Activated CD4-positive, alpha-beta T cell treated with anti-CD3 and anti-CD28 coated beads for 1 hour (primary cell): ENCODE measurements around the gene MORF4L1.
"Not testable (repeated sequence)": the region's sequence is repeated elsewhere in the genome, so short reads cannot be mapped to it uniquely, and the experiment has no call there.

ENCODE experiments used
- DNase-seq: peaks from one replicate; pipeline ENCODE4 v3.0.0-alpha.2; 2020

MORF4L1 gene

DNA sequence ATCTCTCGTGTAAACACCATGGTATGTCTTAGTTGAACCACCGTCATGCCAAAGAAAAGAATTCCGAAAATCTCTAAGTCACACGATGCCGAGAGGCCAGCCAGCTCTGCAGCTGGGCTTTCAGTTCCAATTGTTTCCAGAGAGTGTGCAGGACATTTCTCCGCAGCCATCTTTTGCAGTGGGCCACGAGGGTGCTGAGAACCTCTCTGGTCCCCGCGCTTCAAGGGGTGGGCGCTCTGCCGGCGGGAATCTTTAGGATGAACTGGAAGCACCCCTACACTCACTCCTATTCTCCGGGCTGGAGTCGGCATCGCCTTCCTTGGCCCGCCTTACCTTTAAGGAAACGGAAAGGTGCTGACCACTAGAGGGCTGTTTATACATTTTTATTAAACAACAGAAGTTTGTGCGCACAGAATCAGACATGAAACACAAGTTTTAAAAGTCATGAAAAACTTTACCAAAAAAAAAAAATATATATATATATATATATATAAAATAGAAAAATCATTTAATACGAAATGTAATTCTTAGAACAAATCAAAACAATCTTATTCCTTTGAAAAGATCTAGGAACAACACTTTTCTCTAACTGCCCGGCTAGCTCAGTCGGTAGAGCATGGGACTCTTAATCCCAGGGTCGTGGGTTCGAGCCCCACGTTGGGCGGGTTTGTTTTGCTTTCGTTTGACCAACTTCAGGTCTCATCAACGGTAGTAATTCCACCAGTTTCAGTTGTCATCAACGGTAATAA lies 12.5 kb upstream of the MORF4L1 start:
- DNase-seq: peak; percentile 59

DNA sequence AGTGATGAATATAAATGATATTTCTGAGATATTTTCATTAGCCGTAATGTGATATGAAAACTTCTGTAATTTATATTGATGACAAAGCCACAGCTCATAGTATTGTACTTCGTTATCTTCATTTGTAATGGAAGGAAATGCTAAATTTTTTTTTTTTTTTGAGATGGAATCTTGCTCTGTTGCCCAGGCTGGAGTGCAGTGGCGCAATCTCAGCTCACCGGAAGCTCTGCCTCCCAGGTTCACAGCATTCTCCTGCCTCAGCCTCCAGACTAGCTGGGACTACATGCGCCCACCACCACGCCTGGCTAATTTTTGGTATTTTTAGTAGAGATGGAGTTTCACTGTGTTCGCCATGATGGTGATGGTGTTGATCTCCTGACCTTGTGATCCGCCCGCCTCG lies 7.1 kb upstream of the MORF4L1 start:
- not testable (repeated sequence) for DNase-seq

DNA sequence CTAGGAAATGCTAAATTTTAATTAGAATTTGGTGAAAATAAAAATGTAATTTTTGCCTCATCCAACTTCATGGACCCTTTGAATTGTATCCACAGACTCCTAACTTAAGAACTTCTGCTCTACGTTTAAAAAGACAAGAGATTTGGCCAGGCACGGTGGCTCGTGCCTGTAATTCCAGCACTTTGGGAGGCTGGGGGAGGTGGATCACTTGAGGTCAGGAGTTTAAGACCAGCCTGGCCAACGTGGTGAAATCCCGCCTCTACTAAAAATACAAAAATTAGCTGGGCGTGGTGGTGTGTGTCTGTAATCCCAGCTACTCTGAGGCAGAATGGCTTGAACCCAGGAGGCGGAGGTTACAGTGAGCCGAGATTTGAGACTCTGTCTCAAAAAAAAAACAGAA lies 6.7 kb upstream of the MORF4L1 start:
- not testable (repeated sequence) for DNase-seq

DNA sequence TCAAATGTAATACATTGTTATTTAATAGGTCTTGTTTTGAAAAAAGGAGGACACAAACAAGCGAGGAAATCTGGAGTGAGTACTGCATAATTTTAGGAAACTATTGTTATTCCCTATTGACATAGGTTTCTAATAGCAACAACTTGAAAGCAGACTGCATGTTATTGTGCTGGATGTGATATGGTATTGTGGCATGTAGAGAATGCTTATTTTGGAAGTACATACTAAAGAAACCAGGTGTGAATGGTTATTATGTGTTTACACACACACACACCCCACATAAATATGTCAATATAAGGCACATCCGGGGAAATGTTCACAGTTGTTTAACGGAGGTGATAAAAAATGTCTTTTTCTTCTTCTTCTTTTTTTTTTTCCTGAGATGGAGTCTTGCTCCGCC lies 5.9 kb upstream of the MORF4L1 start:
- DNase-seq: no peak

DNA sequence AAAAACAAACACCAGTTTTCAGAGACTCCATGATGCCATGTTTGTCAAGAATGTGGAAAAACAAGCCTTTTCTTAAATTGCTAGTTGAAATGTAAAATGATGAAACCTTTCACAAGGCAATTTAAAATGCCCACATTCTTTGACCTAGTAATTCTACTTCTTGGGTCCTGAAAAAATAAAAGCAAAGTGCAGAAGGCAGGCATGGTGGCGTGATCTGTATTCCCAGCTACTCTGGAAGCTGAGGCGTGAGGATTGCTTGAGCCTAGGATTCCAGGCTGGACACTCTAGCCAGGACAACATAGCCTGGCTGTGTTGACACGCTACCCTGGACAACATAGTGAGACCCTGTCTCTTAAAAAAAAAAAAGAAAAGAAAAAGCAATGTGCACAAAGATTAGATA lies 4.3 kb upstream of the MORF4L1 start:
- no peak for DNase-seq

DNA sequence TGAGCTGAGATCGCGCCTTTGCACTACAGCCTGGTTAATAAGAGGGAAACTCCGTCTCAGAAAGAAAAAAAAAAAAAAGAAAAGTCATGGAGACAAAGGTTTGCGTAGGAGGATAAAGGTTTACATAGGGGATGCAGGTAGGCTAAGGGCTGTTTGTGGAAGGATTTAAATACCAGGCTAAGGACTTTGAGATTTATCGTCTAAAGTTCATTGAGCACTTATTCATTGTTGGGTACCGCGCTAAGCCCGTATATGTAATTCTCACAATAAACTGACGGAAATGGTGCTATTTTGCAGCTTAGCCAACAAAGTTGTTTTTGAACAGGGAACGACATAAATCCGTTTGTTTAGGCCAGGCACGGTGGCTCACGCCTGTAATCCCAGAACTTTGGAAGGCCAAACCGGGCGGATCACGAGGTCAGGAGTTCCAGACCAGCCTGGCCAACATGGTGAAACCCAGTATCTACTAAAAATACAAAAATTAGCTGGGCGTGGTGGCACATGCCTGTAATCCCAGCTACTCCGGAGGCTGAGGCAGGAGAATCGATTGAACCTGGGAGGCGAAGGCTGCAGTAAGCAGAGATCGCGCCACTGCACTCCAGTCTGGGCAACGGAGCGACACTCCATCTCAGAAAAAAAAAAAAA lies 1.1 kb upstream of the MORF4L1 start:
- not testable (repeated sequence) for DNase-seq

DNA sequence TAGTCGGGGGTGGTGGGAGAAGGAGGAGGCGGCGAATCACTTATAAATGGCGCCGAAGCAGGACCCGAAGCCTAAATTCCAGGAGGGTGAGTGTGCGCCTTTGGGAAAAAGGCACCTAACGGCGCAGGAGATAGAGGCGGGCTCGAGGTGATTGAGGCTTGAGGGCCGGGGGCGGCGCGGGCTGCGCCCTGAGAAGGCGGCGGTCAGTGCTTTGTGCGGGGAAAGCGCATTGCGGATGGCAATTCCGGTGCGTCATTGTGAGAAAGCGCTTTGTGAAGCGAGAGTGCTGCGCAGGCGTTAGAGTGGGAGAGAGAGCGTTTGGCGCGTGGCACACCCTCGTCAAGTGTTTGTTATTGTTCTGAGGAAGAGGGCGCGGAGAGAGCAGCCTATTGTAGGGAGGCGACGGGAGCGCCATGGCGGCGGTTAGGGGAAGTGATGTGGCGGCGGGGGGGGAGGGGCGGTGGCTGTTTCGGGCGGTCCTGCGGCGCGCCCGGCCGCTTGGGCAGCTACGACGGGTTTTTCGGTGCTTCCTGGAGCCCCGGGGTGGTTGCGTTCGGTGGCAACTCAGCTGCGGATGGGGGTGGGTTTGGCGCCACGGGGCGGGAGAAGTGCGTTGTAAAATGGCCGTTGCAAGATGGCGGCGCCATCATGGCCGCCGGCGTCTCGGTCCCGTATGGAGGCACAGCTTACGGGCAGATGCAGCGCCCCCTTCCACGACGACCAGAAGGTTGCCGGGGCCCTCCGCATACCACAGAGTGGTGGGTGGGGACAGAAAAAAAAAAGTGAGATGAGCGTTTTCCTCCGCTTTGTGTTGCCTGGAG lies 492 bp downstream of the MORF4L1 start:
- DNase-seq: peak; percentile 85

DNA sequence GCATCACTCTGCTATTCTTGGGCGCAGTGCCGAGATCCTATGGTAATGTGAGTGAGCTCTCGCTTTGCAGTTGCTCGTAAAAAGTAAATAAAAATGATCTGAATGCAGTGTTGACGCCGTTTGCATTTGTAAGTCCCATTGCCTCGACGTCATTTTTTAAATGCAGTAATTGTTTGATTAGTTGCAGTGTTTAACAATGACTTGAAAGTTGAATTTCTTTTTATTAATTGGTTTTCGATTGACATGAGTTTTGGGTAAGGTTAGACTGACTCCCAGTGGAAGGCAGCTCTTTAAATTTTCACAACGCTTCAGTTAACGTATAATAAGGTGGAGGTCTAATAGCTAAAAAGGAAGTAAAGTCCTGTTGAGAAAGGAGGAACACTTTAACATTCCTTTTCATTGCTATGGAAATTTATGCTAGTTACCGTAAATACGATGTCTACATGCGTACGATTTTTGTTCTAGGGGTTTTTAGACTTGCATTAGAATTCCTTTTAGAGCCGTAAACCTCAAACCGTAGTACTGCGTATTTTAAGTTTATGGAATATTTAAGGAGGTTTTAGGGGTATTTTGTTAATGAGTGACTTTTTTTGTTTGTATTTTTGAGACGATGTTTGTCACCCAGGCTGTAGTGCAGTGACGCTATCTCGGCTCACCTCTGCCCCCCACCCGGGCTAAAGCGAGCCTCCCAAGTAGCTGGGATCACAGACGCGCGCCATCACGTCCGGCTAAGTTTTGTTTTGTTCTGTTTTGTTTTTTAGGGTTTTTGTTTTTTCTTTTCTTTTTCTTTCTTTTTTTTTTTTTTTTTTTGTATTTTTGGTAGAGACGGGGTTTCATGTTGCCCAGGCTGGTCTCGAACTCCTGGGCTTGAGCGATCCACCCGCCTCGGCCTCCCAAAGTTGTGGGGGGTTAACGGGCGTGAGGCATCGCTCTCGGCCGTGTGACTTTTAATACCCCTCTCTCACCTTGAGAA lies 1.4 kb downstream of the MORF4L1 start:
- no peak for DNase-seq

DNA sequence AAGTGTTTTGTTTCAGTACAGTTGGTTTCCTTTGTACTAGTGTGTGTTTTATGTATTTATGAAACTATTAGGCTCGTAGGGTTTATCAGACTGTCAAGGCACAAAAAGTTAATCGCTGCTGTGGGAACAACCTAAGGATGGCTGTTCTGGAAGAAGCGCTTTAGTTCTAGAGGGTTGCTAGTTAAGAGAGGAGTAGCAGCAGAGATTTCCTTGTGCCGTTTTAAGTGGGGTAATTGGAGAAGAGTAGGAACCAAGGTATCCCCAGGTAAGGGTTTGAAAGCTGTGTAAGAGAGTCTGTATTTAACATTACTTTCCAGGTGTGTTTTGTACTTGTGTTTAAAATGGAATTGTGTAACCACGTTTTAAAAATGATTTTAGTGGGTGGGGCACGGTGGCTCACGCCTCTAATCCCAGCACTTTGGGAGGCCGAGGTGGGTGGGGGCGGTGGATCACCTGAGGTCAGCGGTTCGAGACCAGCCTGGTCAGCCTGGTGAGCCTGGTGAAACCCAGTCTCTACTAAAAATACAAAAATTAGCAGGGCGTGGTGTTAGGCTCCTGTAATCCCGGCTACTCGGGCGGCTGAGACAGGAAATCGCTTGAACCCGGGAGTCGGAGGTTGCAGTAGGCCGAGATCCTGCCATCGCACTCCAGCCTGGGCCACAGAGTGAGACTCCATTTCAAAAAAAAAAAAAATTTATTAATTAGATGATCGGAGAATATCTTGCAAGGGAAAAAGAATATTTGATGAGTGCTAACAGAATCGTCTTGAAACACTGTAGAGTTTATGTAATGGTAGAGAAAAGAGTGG lies 2.6 kb downstream of the MORF4L1 start:
- no peak for DNase-seq

DNA sequence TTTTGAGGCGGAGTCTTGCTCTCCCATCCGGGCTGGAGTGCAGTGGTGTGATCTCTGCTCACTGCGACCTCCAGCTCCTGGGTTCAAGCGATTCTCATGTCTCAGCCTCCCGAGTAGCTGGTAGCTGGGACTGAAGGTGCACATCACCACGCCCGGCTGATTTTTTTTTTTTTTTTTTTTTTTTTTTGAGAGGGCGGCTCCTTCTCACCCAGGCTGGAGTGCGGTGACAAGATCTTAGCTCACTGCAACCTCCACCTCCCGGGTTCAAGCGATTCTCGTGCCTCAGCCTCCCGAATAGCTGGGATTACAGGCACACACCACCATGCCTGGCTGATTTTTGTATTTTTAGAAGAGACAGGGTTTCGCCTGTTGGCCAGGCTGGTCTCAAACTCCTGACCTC lies 4.3 kb downstream of the MORF4L1 start:
- DNase-seq: not testable (repeated sequence)

DNA sequence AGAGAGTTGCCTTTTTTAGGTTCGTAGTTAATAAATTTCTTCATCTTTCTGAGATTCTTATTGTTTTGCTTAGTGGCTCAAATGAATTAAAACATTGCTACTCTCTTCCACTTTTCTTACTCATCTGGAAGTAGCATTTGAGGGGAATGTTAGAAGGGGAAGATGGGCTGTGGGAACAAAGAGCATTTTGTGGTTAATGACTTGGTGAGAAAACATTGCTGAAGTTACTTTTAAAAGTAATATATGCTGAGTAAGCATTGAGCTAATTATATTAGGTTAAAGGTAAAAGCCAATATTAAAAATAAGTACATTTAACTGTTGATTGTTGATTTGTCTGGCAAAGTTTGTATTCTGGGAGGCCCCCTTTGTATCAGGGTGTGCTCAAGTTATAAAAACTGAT lies 5.7 kb downstream of the MORF4L1 start:
- no peak for DNase-seq

DNA sequence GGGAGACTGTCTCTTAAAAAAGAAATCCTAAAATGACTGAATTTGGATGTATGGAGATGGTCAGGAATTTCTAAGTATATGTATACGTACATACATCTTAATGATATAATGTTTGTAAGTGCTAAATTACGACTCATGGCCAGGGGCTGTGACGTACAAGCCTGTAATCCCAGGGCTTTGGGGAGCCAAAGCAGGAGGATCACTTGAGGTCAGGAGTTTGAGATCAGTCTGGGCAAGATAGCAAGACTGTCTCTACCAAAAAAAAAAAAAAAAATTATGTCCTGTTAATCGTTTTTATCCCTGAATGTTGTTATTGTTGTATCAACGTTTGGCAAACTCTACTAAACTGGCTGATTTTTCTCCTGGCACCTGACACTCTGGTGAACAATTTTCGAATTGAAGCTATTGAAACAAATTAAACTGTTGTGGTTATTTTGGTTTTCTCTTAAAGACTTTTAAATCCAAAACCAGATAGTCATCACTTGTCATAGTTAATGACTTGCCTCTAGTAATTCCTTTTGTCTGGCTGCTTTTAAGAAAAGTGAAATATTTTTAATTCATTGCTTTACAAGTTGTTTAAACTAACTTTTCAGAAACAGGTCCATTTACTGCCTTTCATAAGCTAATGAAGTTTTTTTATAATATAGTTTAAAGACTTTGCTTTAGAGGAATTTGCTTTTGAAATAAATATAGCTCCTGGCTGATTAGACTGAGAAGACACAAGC lies 7.0 kb downstream of the MORF4L1 start:
- no peak for DNase-seq

DNA sequence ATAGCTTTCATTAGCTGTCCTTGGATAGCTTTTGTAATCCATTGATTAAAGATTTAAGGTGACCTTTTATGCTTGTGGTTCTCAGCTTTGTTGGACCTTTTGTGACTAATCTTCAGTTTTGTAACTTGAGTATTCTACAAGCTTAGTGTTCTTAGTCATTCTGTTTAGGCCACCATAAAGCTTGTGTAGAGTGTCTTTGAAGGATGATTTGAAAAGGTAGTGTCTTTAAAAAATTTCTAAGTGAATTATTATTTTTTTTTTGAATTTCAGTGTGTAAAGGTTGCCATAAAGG lies 7.5 kb downstream of the MORF4L1 start:
- no peak for DNase-seq

DNA sequence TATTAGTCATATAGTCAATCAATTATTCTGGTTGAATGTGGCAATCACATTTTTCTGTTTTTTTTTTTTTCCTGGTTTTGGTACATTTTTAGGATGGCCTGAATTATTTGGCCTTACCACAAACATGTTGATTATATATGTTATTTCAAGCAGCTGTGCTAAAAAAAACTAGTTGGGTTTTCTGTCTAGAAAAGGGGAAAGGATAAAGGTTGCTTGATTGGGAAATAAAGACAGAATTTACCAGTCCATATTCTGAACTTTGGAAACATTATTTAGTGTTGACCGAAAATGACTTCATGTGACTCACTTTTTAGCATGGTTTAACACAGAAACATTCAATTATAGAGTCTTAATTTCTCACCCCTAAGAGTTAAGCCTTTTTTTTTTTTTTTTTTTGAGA lies 8.1 kb downstream of the MORF4L1 start:
- DNase-seq: no peak

DNA sequence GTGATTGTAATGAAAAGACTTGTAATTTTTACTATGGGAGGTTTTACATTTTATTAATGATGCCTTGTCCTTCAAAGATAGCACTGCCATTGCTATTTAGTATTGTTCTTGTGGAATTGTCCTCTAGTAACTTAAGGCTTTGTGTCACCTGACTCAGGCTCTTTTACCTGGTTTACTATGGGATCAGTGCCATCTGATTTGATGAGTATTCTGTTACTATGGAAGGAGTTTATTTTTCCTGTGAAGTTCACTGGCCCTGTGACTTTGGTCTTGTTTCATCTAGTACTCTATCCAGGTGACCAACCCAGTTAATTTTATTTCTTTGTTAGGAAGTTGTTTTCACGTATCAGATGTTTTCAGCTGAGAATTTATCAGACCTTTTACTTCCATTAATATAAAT lies 9.0 kb downstream of the MORF4L1 start:
- DNase-seq: no peak

DNA sequence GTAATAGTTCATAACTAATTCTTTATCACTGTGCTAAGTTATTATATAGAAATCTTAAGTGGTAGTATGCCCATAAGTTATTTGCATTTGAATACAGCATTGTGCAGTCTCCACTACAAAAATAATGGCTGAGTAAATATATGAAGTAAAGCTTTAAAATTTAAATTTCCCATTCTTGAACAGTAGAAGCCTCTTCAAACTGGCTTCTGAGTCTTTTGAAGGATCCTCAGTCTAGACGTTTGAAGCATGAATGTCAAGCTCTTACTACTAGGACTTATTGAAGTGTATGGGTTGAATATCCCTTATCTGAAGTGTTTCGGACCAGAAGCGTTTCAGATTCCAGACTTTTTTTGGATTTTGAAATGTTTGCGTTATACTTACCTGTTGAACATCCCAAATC lies 16.3 kb downstream of the MORF4L1 start:
- no peak for DNase-seq

DNA sequence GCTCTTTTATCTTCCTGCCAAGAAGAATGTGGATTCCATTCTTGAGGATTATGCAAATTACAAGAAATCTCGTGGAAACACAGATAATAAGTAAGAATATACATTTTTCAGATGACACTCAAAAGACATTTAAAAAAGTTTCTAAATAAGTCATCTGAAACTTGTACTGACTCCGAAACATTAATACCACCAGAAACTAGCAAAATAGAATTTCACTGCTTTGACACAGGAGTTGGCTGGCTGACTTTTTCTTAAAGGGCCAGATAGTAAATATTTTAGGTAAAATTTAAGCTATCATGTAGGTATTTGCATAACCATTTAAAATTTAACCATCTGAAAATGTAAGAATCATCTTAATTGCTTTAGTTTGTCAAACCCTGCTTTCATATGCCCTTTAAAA lies 20.8 kb downstream of the MORF4L1 start:
- DNase-seq: no peak

DNA sequence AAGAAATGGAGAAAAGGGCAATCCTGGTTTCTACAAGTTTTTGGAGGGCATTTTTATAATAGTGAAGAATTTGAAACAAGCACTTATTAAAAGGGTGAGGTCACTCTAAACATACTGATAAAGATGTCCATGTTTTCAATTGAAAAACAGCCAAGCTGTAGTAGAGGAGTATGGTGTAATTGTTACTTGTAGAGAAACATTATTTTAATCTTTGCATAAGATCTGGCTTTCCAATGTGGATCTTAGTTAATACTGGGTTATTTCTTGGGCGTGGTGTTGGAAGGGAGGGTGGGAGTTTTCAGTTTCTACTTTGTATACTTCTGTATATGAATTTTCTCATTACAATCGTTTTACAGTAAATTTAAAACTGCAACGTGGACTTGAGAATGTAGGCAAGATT lies 22.8 kb downstream of the MORF4L1 start:
- no peak for DNase-seq

DNA sequence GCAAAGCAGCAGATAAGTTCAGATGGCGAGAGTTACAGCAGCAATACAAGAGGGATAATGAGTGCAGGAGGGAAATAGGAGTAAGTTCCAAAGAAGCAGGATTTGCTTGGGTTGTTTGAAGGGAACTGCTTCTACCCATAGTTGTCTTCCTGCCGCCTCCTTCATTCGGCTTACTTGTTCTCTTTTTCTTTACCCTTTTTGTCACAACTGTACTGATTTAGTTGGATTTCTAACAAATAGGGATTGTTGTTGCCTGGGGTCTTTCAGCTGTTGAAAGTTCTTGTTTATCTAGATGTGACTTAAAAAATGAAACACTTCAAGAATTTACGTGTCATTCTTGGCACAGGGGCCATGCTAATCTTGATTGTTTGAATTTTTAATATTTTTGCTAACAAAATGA lies 25.9 kb downstream of the MORF4L1 start:
- DNase-seq: no peak

DNA sequence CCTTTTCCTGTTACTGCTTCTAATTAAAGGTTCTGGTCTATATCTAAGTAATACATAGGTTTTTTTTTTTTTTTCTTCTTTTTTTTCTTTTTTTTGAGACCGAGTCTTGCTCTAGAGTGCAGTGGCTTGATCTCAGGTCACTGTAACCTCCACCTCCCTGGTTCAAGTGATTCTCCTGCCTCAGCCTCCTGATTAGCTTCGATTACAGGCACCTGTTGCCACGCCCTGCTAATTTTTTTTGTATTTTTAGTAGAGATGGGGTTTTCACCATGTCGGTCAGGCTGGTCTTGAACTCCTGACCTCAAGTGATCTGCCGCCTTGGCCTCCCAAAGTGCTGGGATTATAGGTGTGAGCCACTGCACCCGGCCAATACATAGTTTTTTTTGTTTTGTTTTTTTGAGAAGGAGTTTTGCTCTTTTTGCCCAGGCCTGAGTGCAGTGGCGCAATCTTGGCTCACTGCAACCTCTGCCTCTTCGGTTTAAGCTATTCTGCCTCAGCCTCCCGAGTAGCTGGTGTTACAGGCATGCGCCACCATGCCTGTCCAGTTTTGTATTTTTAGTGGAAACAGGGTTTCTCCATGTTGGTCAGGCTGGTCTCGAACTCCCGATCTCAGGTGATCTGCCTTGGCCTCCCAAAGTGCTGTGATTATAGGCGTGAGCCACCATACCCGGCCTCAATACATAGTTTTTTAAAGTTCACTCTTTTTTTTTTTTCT lies 28.3 kb downstream of the MORF4L1 start:
- DNase-seq: not testable (repeated sequence)
